HCT116 (cell line): ENCODE data around the gene RNF111. TPM values are rescaled to one million over a fixed set of nuclear protein-coding genes. Genes with fewer than 3 reads are reported as not detected.

Experiments used
- ATAC-seq: fragments of 200-7000 bp; cut with Tn5 transposase; 2 replicates; pipeline ENCODE4 v1.9.1; 2020; ENCODE audit warnings: mild to moderate bottlenecking, moderate library complexity
- BruUV-seq: library from RNA; stranded (reverse); fragments of 400-500 nt; replicated peaks from 2 replicates; lab custom pipeline; 2021; lab: Mats Ljungman, UMichigan
- CTCF ChIA-PET: fragments of 300-600 bp; sonication (Branson Sonifier 250); formaldehyde crosslinking; loops from one replicate; lab custom pipeline; 2021; ENCODE audit warnings: antibody characterized with exemption; lab: Charles Lee
- POLR2A ChIA-PET: fragments of 300-600, 350-600 bp; sonication (Branson Sonifier 250); formaldehyde crosslinking; loops from one replicate; lab custom pipeline; 2021; ENCODE audit warnings: antibody characterized with exemption; lab: Charles Lee
- RAD21 ChIA-PET, 2 experiments: fragments of 300-600 bp; sonication (Branson Sonifier 250); formaldehyde crosslinking; loops; one replicate each; lab custom pipeline; 2023; ENCODE audit warnings: low total read pairs in 2 of 2; ENCODE audit not compliant: uncharacterized antibody in 2 of 2, unreplicated experiment in 2 of 2, low non-redundant PET in 1 of 2; lab: Charles Lee
- DNase-seq: peaks from one replicate; pipeline ENCODE4 v3.0.0-alpha.2; 2010; ENCODE audit warnings: low read depth, low spot score
- H2AFZ ChIP-seq: fragments of 200-600 bp; shearing (Covaris generic), sonication (generic); 2 replicates; pipeline ENCODE4 v1.6.1; 2017; ENCODE audit warnings: low read depth, mixed run types, mixed read lengths, antibody characterized with exemption, low read length; ENCODE audit not compliant: poor library complexity, severe bottlenecking
- H3K27ac ChIP-seq: 2 replicates; pipeline ENCODE4 v1.5.1; 2012; ENCODE audit warnings: low read depth, low read length
- H3K27me3 ChIP-seq: fragments of 200-600 bp; sonication (generic); 2 replicates; pipeline ENCODE4 v1.6.1; 2016; ENCODE audit warnings: mixed run types, low read length, mixed read lengths; ENCODE audit not compliant: insufficient read depth
- H3K36me3 ChIP-seq, 2 experiments: fragments of 200-500 bp in 1 of 2; fragments of 200-600 bp in 1 of 2; sonication (Bioruptor generic) in 1 of 2; sonication (generic) in 1 of 2; 2 replicates each; pipeline versions ENCODE4 v1.5.1 to v1.6.1; 2014 to 2016; ENCODE audit warnings: low read length in 2 of 2, inconsistent platforms in 1 of 2, mixed read lengths in 1 of 2, mixed run types in 1 of 2; ENCODE audit not compliant: insufficient read depth in 2 of 2, control insufficient read depth in 1 of 2
- H3K4me1 ChIP-seq, 2 experiments: fragments of 200-600 bp in 1 of 2; sonication (generic) in 1 of 2; 2 replicates each; pipeline versions ENCODE4 v1.5.1 to v1.6.1; 2012 to 2017; ENCODE audit warnings: low read length in 2 of 2, inconsistent platforms in 1 of 2, mild to moderate bottlenecking in 1 of 2, mixed read lengths in 1 of 2, mixed run types in 1 of 2, moderate library complexity in 1 of 2; ENCODE audit not compliant: insufficient read depth in 2 of 2, control insufficient read depth in 1 of 2
- H3K4me2 ChIP-seq: fragments of 200-600 bp; sonication (generic); 2 replicates; pipeline ENCODE4 v1.6.1; 2017; ENCODE audit warnings: mixed run types, low read length, mixed read lengths
- H3K4me3 ChIP-seq, 2 experiments: fragments of 200-600 bp in 1 of 2; sonication (generic) in 1 of 2; replicated peaks in 1 of 2; 2 replicates each; pipeline ENCODE4 v1.5.1; 2011 to 2016; ENCODE audit warnings: low read length in 2 of 2, control low read depth in 1 of 2, low read depth in 1 of 2, mild to moderate bottlenecking in 1 of 2, mixed read lengths in 1 of 2, mixed run types in 1 of 2
- H3K79me2 ChIP-seq: fragments of 200-600 bp; sonication (generic); 2 replicates; pipeline ENCODE4 v1.6.1; 2017; ENCODE audit warnings: mild to moderate bottlenecking, mixed run types, low read length, moderate library complexity, mixed read lengths; ENCODE audit not compliant: insufficient read depth
- H3K9ac ChIP-seq: fragments of 200-600 bp; sonication (generic); 2 replicates; pipeline ENCODE4 v1.6.1; 2016; ENCODE audit warnings: low read length, mixed read lengths
- H3K9me2 ChIP-seq: fragments of 200-600 bp; sonication (generic), shearing (Covaris generic); 2 replicates; pipeline ENCODE4 v1.6.1; 2017; ENCODE audit warnings: mixed run types, mild to moderate bottlenecking, moderate library complexity; ENCODE audit not compliant: insufficient read depth
- H3K9me3 ChIP-seq, 2 experiments: fragments of 200-500 bp in 1 of 2; fragments of 200-600 bp in 1 of 2; sonication (Bioruptor generic) in 1 of 2; sonication (generic) in 1 of 2; 2 replicates each; pipeline ENCODE4 v1.6.1; 2014 to 2017; ENCODE audit warnings: low read length in 2 of 2, mixed read lengths in 2 of 2, inconsistent platforms in 1 of 2, low read depth in 1 of 2, mild to moderate bottlenecking in 1 of 2, mixed run types in 1 of 2, moderate library complexity in 1 of 2; ENCODE audit not compliant: control insufficient read depth in 1 of 2, insufficient read depth in 1 of 2
- H4K20me1 ChIP-seq: fragments of 200-600 bp; sonication (generic), shearing (Covaris generic); 2 replicates; pipeline ENCODE4 v1.6.1; 2017; ENCODE audit warnings: mixed run types, mild to moderate bottlenecking, moderate library complexity; ENCODE audit not compliant: insufficient read depth
- ATF3 ChIP-seq: IDR thresholded peaks from 2 replicates; pipeline ENCODE4 v1.6.1; 2012
- CBX3 ChIP-seq: IDR thresholded peaks from 2 replicates; pipeline ENCODE4 v1.6.1; 2012; ENCODE audit warnings: low read depth
- CEBPB ChIP-seq: IDR thresholded peaks from 2 replicates; pipeline ENCODE4 v1.6.1; 2012; ENCODE audit warnings: low read depth
- CTCF ChIP-seq, 3 experiments: fragments of 200-600 bp in 1 of 3; sonication (generic) in 1 of 3; IDR thresholded peaks in 2 of 3; conservative IDR thresholded peaks in 1 of 3; 2 replicates each; pipeline ENCODE4 v1.5.1; 2012 to 2017; ENCODE audit warnings: low read depth in 2 of 3, low read length in 2 of 3, antibody characterized with exemption in 1 of 3, borderline replicate concordance in 1 of 3, control low read depth in 1 of 3, mild to moderate bottlenecking in 1 of 3, mixed read lengths in 1 of 3, mixed run types in 1 of 3, moderate library complexity in 1 of 3; ENCODE audit not compliant: insufficient read depth in 1 of 3
- EGR1 ChIP-seq: IDR thresholded peaks from 2 replicates; pipeline ENCODE4 v1.6.1; 2012; ENCODE audit warnings: low read depth
- ELF1 ChIP-seq: IDR thresholded peaks from 2 replicates; pipeline ENCODE4 v1.6.1; 2012; ENCODE audit warnings: low read depth, borderline replicate concordance
- EZH2 ChIP-seq: fragments of 200-600 bp; sonication (generic); IDR thresholded peaks from 2 replicates; pipeline ENCODE4 v1.6.1; 2017; ENCODE audit warnings: antibody characterized with exemption, mixed run types
- EZH2phosphoT487 ChIP-seq: fragments of 200-600 bp; IDR thresholded peaks from 2 replicates; pipeline ENCODE4 v1.6.1; 2018; ENCODE audit warnings: antibody characterized with exemption, borderline replicate concordance
- MAX ChIP-seq: IDR thresholded peaks from 2 replicates; pipeline ENCODE4 v1.6.1; 2012
- POLR2A ChIP-seq: IDR thresholded peaks from 2 replicates; pipeline ENCODE4 v1.7.0; 2011; ENCODE audit warnings: borderline replicate concordance; ENCODE audit not compliant: insufficient read depth, insufficient read length; ENCODE audit errors: extremely low read depth
- POLR2AphosphoS5 ChIP-seq: IDR thresholded peaks from 2 replicates; pipeline ENCODE4 v1.6.1; 2011; ENCODE audit warnings: mild to moderate bottlenecking, low read depth, low read length, moderate library complexity
- RAD21 ChIP-seq: IDR thresholded peaks from 2 replicates; pipeline ENCODE4 v1.6.1; 2012; ENCODE audit warnings: low read depth, mild to moderate bottlenecking
- REST ChIP-seq: IDR thresholded peaks from 2 replicates; pipeline ENCODE4 v1.6.1; 2012; ENCODE audit warnings: low read depth
- SIN3A ChIP-seq: IDR thresholded peaks from 2 replicates; pipeline ENCODE4 v1.6.1; 2012; ENCODE audit warnings: low read depth
- SP1 ChIP-seq: IDR thresholded peaks from 2 replicates; pipeline ENCODE4 v1.6.1; 2012; ENCODE audit warnings: low read depth
- SRF ChIP-seq: IDR thresholded peaks from 2 replicates; pipeline ENCODE4 v1.6.1; 2012; ENCODE audit warnings: low read depth
- TCF7L2 ChIP-seq: IDR thresholded peaks from 2 replicates; pipeline ENCODE4 v1.7.0; 2011; ENCODE audit warnings: borderline replicate concordance, inconsistent platforms; ENCODE audit not compliant: insufficient read depth, insufficient read length; ENCODE audit errors: extremely low read depth
- YY1 ChIP-seq: IDR thresholded peaks from 2 replicates; pipeline ENCODE4 v1.6.1; 2011; ENCODE audit warnings: low read length, low read depth, moderate library complexity, mild to moderate bottlenecking; ENCODE audit not compliant: insufficient replicate concordance; ENCODE audit errors: extremely low read depth
- ZFX ChIP-seq: fragments of 450-650 bp; IDR thresholded peaks from 2 replicates; pipeline ENCODE4 v1.6.1; 2017
- ZNF274 ChIP-seq: fragments of 200-500 bp; sonication (Bioruptor generic); IDR thresholded peaks from 2 replicates; pipeline ENCODE4 v1.6.1; 2014; ENCODE audit warnings: mild to moderate bottlenecking, low read depth, low read length, inconsistent platforms
- intact Hi-C: fragments of 100-400 bp; cut with micrococcal nuclease; formaldehyde crosslinking; loops from 2 replicates; pipeline ENCODE4 v1.10.0; 2022
- total RNA-seq: library from RNA; stranded (reverse); gene quantifications from one replicate; pipeline ENCODE4 v1.2.1, GENCODE V29; 2021; ENCODE audit not compliant: unreplicated experiment

RNF111 gene
- total RNA-seq, 1 experiment from 2014 or later, result 31.5 TPM

- H4K20me1 ChIP-seq, result peaks cover 9% of the 10 kb centered on the region; the same call in 1 of the 2 replicates
- no TSS peak for BruUV-seq
- no peak for DNase-seq
- H3K9me3 ChIP-seq, result no peaks in the 10 kb centered on the region
- H3K9ac ChIP-seq, result no peak overlapping the region
- no peak for ATAC-seq
- no peaks in the 10 kb centered on the region for H3K27me3 ChIP-seq
- POLR2A ChIA-PET, result no interaction called here
- 0 out of 4 replicates have a peak, but pooled peaks cover 0 to 2% of the 10 kb centered on the region in 2 experiments for H3K36me3 ChIP-seq
- H3K4me2 ChIP-seq, result no peak overlapping the region
- TF ChIP-seq ELF1 (no peak), ATF3 (no peak), EGR1 (no peak), EZH2 (no peak), TCF7L2 (no peak), ZNF274 (no peak), CBX3 (no peak), YY1 (no peak), CTCF (IDR thresholded peaks at IDR 0.05 in 2 of 3, conservative IDR thresholded peaks at IDR 0.05 in 1 of 3; ENCODE audit: borderline replicate concordance in 1 of 3, insufficient read depth in 1 of 3, low read depth in 2 of 3, low read length in 2 of 3) (no peak), MAX (no peak), SIN3A (no peak), SRF (no peak), EZH2phosphoT487 (no peak), POLR2A (no peak), ZFX (no peak), RAD21 (no peak), REST (no peak), POLR2AphosphoS5 (no peak), SP1 (no peak), CEBPB (no peak)
- H3K79me2 ChIP-seq, result peaks cover 67% of the 10 kb centered on the region
- H2AFZ ChIP-seq, result no peak overlapping the region
- CTCF ChIA-PET, result no interaction called here
- intact Hi-C loops, result no loop called here
- RAD21 ChIA-PET, result no interaction called here
- no peaks in the 10 kb centered on the region for H3K4me1 ChIP-seq
- no peak overlapping the region for H3K4me3 ChIP-seq
- no peaks in the 10 kb centered on the region for H3K9me2 ChIP-seq
- H3K27ac ChIP-seq, result no peak overlapping the region
Observed at GRCh38 chr15:59022188-59022587, 34.7 kb downstream of the RNF111 start.
